Upper lobe of left lung (tissue), 4 donors: ENCODE data around the gene SPINK4.

Source experiments
- CTCF ChIP-seq, 6 experiments: fragments of 450-650 bp in 4 of 6; fragments of 200-600 bp in 2 of 6; sonication (generic) in 2 of 6; IDR thresholded peaks; one replicate each; pipeline ENCODE4 v1.5.1; 2016 to 2019; ENCODE audit warnings: antibody characterized with exemption in 6 of 6
- EP300 ChIP-seq, 4 donors: sonication (generic); formaldehyde crosslinking; IDR thresholded peaks; one replicate each; pipeline ENCODE4 v1.5.1; 2017; ENCODE audit warnings: antibody characterized with exemption in 4 of 4, control low read depth in 2 of 4
- POLR2A ChIP-seq, 4 donors: fragments of 450-650 bp; IDR thresholded peaks; one replicate each; pipeline ENCODE4 v1.5.1; 2016 to 2017; ENCODE audit warnings: antibody characterized with exemption in 4 of 4, mild to moderate bottlenecking in 2 of 4
- POLR2AphosphoS5 ChIP-seq, 2 donors: sonication (generic); formaldehyde crosslinking; IDR thresholded peaks; one replicate each; pipeline ENCODE4 v1.5.1; 2017; ENCODE audit warnings: antibody characterized with exemption in 2 of 2

DNA sequence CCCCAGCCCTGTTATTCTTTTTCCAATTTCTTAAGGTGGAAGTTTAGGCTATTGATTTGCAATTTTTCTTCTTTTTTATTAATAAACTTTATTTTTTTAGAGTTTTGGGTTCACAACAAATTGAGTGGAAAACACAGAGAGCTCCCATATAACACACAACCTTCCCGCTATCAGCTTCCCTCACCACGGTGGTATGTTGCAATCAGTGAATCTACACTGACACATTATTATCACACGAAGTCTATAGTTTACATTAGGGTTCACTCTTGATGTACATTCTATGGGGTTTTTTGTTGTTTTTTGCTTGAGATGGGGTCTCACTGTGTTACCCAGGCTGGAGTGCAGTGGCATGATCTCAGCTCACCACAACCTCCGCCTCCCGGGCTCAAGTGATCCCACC lies 45.5 kb downstream of the SPINK4 start:
- no peak for TF ChIP-seq POLR2A (IDR thresholded peaks at IDR 0.05)
- no peak for TF ChIP-seq POLR2AphosphoS5 (IDR thresholded peaks at IDR 0.05)
- TF ChIP-seq CTCF (IDR thresholded peaks at IDR 0.05), result no peak
- TF ChIP-seq EP300 (IDR thresholded peaks at IDR 0.05), result no peak
